AG08396 (cell line): ENCODE measurements around the gene TMEM72.
"Not testable (repeated sequence)": the region's sequence is repeated elsewhere in the genome, so short reads cannot be mapped to it uniquely, and the experiment has no call there.

ENCODE experiments used
- DNase-seq: peaks from one replicate; pipeline ENCODE4 v3.0.0; 2012; ENCODE audit warnings: low spot score, mixed read lengths

TMEM72 gene

GRCh38 chr10:44911081-44911540, at the start of gene TMEM72:
TMEM72 (plus strand) TSS chr10:44911337; CDS start chr10:44911513, 176 bp downstream.
- no peak for DNase-seq

DNA sequence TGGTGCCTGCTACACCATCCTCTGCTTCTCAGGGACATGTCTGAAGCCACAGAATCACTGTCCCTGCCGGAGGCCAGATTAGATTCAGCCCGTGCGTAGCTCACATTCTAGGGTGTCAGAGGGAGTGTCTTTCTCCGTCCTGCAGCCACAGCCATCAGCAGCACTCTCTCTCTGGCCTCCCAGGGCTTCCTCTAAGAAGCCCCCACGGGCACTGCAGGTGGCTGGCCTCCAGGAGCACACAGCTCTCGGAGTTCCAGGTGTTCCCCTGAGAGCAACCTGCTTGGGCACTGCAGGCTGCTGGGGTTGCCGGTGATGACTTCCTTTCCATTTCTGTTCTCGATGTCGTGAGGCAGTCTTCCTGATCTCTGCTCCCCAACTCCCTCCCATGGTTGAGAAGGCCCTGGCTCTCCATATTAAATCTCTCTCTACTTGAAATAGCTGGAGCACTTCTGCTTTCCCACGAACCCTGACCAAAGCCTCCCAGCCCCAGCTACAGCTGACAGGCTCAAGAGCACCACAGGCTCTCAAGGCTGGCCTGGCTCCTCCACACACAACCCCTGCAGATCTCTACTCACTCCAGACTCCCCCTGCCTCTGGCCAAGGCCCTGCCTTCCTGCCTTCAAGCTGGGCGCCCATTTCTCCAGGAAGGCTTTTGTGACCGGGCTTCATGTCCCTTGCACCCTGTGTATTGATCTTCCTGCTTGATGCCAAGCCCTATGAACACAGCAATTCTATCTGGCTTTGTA, 49.0 kb upstream of the TMEM72 start:
- no peak for DNase-seq

- no peak for DNase-seq
Observed at GRCh38 chr10:44862924-44863323, 48.2 kb upstream of the TMEM72 start.

GRCh38 chr10:44863344-44864047, 47.6 kb upstream of the TMEM72 start:
- DNase-seq, result no peak

- peak; percentile 24 for DNase-seq
Observed at GRCh38 chr10:44864051-44864450, 47.1 kb upstream of the TMEM72 start.

GRCh38 chr10:44864637-44865288, 46.4 kb upstream of the TMEM72 start:
- DNase-seq, result peak; percentile 92

DNA sequence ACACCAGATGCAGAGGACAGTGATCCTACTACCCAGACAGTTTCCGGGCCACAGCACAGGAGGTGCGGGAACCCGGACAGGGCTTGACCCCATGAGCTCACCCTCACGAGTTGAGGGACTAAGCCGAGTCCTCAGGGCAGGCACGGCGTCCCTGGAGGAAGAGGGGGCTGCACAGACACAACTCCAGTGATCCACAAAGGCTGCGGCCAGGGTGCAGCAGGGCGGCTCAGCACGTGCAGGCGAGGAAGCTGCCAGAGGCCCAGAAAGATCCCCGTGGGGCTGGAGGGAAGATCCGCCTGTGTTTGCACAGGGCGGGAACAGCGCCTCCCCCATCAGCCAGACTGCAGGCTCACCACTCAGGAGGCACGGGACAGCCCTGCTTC, 45.9 kb upstream of the TMEM72 start:
- no peak for DNase-seq

DNA sequence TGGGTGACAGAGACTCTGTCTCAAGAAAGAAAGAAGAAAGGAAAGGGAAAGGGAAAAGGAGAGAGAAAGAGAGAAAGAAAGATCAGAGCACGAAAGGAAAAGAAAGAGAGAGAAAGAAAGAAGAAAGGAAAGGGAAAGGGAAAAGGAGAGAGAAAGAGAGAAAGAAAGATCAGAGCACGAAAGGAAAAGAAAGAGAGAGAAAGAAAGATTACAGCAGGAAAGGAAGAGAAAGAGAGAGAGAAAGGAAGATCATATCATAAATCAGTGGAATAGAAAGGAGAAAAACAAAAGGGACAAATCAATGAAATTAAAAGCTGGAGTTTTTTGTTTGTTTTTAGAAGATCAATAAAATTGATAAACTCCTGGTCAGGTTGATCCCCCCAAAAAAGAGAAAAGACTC, 44.8 kb upstream of the TMEM72 start:
- not testable (repeated sequence) for DNase-seq

- no peak for DNase-seq
Observed at GRCh38 chr10:44870031-44870430, 41.1 kb upstream of the TMEM72 start.

DNA sequence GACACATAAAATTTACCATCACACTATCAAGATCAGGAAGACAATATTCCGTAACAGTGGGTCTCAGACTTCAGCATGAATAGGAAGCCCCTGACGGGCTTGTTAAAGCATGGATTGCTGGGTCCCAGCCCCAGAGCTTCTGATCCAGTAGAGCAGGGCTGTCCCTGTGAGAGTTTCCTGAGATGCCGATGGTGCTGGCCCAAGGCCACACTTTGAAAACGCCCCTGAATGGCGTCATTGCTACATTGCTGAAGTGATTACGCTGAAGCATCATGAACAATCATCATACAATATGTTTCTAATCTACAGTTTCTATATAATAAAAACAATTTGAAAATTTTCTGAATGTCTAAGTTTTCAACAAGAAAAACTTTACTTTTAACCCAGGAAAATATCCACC, 38.0 kb upstream of the TMEM72 start:
- DNase-seq, result no peak

GRCh38 chr10:44874166-44874565, 37.0 kb upstream of the TMEM72 start:
- no peak for DNase-seq

GRCh38 chr10:44878706-44879530, 32.2 kb upstream of the TMEM72 start:
- DNase-seq, result peak; percentile 94

- no peak for DNase-seq
Observed at GRCh38 chr10:44879531-44879899, 31.6 kb upstream of the TMEM72 start.

DNA sequence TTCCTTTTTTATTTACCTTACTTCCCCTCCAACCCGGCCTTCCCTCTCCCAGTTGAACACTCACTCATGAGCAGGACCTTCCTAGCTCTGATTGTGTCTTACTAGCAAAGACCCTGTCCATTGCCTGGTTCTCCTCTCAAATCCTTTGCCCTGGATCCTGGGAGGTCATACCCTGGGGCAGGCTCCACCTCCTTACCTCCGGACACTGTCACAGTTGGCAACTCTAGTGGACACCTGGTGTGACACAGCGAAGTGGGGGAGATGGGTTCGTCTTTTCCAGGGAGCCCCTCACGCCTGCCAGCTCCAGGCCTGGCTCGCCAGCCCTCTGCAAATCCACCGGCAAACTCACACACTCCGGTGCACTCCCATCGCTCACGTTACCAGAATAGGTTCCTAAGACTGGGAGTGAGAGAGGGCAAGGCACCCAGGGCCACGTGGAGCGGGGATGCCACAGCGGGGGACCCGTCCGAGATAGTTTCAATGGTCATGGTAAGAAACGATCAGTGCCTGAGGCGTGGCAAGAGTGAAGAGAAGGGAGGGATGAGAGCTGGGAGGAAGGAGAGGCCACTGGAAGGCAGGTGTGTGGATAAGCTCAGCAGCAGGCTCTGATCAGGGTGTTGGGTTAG, 30.9 kb upstream of the TMEM72 start:
- no peak for DNase-seq

- no peak for DNase-seq
Observed at GRCh38 chr10:44881649-44882048, 29.5 kb upstream of the TMEM72 start.

GRCh38 chr10:44882166-44882720, 28.9 kb upstream of the TMEM72 start:
- DNase-seq, result no peak

- DNase-seq, result no peak
Observed at GRCh38 chr10:44883593-44884331, 27.4 kb upstream of the TMEM72 start.

DNA sequence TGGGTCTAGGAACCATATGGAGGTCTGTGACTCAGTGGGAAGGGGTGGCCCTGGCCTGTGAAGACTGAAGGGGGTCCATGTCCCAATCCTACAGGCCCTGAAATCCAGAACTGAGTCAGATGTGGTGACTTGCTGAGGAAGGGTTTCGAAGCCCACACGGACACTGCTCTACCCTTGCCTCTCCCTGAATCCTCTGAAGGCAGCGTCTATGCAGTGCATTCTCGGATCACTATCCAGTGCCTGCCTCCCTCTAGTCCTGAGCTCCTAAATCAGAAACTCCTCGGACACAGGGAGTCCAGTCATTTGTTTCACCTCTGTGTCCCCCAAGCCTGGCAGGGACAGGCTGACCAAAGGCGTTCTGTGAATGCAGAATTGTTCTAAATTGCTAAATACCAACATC, 25.4 kb upstream of the TMEM72 start:
- no peak for DNase-seq

DNA sequence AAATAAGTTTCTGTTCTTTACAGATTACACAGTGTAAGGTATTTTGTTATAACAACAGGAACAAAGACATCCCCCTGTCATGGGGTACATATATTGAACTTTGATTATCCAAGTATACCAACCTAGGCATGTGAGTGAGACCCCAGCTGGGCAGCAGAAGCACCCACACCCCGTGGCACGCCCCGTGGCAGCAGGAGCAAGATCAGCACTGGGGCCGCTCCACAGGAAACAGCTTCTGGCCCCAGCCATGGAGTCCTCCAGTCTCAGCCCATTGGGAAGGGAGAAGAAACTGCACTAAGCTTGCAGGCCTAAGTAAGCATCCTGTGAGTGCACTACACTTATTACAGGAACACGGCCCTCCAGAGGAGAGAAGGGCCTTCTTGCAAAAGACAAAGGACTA, 24.2 kb upstream of the TMEM72 start:
- no peak for DNase-seq

DNA sequence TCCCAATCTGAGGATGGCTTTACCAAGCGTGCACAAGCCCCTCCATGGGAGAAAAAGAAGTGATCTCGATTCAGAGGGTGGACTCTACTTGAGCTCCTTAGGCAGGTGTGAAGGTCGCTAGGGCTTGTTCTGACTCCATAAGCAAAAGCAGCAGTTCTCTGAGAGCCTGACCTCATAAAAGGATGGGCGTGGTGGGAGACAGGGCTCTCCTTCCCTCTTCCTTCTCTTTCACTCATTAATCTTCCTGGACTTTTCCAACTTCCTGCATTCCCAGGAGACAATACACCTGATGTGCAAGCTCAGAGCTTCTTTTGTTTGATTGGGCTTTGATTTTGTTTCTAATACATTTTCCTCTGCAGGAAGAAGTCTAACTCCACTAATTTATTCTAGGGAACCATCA, 22.3 kb upstream of the TMEM72 start:
- DNase-seq, result no peak

- no peak for DNase-seq
Observed at GRCh38 chr10:44889834-44890233, 21.3 kb upstream of the TMEM72 start.
